Smooth muscle cell of trachea (primary cell): Measurements from ENCODE around the gene EBNA1BP2. TPM values are rescaled to one million over a fixed set of nuclear protein-coding genes. Genes with fewer than 3 reads are reported as not detected.

Experiments used
- total RNA-seq: library from RNA; depleted of rRNA; stranded (reverse); fragments of >200 nt; gene quantifications from 2 replicates; pipeline ENCODE4 v1.2.1, GENCODE V29; 2014

Gene EBNA1BP2
- 51.3 and 74.9 TPM in 2 replicates for total RNA-seq

GRCh38 chr1:43171876-43172526 lies at the start of gene EBNA1BP2, which contains the start of gene CFAP57:
Gene EBNA1BP2, minus strand, starts transcription at chr1:43172290. Its CDS starts 172 bp downstream, at chr1:43172118.
Gene CFAP57, plus strand, starts transcription at chr1:43172330. Its CDS starts 424 bp downstream, at chr1:43172754.

Other genes starting within 250 kb of the EBNA1BP2 start
- 50.8 and 114 TPM in 2 replicates for gene SLC2A1, start 213.4 kb downstream of the EBNA1BP2 start, total RNA-seq
- gene CFAP57, start within 50 bp of the EBNA1BP2 start, total RNA-seq = under 0.01 and 0.33 TPM in 2 replicates
- not detected in 2 replicates for gene TMEM125, start 97.7 kb upstream of the EBNA1BP2 start, total RNA-seq
- gene C1orf210, start 113.3 kb upstream of the EBNA1BP2 start, total RNA-seq = not detected in 2 replicates
- gene TIE1, start 128.7 kb upstream of the EBNA1BP2 start, total RNA-seq = 0.17 and 5.5 TPM in 2 replicates
- not detected in 2 replicates for gene MPL, start 165.5 kb upstream of the EBNA1BP2 start, total RNA-seq
- 7.9 and 86.5 TPM in 2 replicates for gene CDC20, start 186.7 kb upstream of the EBNA1BP2 start, total RNA-seq
- gene ELOVL1, start 195.7 kb upstream of the EBNA1BP2 start, total RNA-seq = 38.7 and 56.4 TPM in 2 replicates
- 64.8 and 76.2 TPM in 2 replicates for gene MED8, start 217.5 kb upstream of the EBNA1BP2 start, total RNA-seq
- gene SZT2, start 217.6 kb upstream of the EBNA1BP2 start, total RNA-seq = 30.7 and 36.2 TPM in 2 replicates